HG03520 (cell line): ENCODE results near the gene NBEAL2.
A peak's percentile ranks its signal among the peaks of the same experiment; 100 is the strongest.
"Not testable (repeated sequence)": the region's sequence is repeated elsewhere in the genome, so short reads cannot be mapped to it uniquely, and the experiment has no call there.

Source experiments
- ATAC-seq: cut with Tn5 transposase; IDR thresholded peaks from one replicate; pipeline ENCODE4 v1.9.1; 2021; ENCODE audit warnings: mild to moderate bottlenecking, moderate library complexity; ENCODE audit not compliant: unreplicated experiment

Gene NBEAL2

DNA sequence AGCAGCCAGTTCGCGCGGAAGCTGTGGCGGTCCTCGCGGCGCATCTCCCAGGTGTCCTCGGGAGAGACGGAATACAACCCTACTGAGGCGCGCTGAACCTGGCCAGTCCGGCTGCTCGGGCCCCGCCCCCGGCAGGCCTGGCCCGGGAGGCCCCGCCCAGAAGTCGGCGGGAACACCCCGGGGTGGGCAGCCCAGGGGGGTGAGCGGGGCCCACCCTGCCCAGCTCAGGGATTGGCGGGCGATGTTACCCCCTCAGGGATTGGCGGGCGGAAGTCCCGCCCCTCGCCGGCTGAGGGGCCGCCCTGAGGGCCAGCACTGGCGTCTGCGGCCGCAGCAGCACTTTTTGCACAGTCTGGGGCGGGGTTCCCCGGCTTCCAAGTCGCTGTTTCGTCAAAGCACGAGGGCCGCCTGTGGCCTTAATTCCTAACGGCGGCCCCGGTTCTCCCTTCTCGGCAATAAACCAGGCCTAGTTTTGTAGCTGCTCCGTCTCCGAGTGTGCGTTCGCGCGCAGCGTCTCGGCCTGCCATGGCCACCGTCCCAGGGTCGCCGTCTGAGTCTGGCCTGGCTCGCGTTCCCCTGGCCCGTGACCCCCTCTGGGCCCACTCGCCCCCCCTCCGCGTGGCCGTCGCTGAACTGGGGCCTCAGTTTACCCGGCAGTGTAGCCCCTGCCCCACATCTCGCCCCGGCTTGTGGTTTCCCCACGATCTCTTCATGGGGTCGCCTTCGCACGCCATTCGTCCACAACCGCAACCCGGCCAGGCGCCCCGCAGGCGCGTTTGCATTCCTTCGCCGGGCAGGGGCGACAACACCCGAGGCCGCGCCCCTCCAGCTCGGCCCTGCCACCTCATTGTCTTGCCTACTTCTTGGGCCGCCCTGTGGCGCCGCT, 30.0 kb downstream of the NBEAL2 start:
- peak; percentile 63 for ATAC-seq

- ATAC-seq: no peak
These were observed 30.7 kb downstream of the NBEAL2 start for GRCh38 chr3:47010111-47010712.

DNA sequence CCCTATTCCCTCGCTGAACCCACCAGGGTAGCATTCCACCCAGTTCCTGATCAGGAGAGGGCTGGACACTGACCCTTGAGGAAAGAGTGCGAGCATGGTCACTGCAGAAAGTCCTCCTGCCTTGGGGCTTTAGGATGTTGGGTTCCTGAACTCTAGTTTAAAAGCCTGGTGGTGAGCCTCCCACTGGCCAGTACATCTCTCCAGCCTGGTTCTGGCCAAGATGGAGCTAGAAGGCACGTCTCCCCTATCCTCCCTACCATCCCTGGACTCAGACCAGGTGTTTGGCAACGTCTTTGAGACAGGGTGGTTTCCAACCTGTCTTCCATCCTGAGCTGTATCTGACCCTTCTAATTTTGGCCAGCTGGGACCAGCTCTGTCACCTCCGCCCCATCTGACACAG, 31.4 kb downstream of the NBEAL2 start:
- ATAC-seq: no peak

DNA sequence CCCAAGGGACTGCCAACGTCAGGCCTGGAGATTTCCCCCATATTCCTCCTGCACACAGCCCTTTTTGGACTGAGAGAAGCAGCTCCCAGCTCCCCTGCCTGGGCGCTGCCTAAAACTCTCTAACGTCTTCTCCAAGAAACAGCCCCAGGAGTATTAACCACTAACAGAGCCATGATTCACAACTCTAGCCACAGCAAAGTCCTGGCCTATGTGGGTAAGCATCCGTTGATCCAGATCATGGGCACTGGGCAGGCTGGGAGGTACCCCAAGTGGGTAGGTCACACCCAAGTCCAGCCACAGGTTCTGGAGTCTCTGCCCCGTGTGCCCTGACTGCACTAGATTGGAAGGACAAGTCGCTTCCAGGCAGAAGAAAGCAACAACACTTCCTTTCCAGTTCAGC, 31.9 kb downstream of the NBEAL2 start:
- ATAC-seq: no peak

DNA sequence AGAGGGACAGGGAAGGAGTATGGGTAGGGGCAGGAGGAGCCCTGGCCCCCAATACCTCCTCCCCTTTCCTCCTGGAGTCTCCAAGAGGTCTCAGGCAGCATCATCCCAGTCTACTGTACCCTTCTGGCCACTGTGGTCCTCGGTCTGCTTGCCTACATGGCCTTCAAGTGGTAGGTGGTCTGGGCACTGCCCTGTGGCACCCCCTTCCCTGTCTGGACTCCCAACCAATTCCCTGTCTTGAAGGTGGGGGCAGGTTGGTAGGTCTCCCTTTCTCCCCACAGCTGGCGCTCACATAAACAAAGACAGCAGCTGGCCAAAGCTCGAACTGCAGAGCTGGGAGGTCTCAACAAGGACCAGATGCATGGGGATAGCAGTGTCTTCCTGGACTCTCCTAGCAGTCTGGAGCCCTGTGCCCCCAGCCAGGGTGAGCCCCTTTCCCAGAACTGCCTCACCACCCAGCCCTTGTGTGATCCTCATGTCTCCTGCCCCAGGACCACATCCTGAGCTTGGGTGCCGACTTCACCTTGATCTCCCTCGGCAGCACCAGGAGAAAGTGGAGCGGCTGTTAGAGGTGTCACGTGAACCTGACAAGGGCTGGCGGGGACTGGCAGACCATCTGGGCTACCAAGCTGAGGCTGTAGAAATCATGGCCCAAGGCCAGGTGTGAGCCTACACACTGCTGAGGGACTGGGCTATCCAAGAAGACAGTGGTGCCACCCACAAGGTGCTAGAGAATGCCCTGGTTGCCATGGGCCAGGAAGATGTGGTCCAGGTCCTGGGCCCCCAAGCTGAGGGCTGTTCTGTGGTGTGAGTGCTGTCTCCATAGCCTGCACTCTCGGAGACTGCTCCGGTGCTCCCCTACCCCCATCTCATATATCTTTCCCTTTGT, 33.1 kb downstream of the NBEAL2 start:
- no peak for ATAC-seq

DNA sequence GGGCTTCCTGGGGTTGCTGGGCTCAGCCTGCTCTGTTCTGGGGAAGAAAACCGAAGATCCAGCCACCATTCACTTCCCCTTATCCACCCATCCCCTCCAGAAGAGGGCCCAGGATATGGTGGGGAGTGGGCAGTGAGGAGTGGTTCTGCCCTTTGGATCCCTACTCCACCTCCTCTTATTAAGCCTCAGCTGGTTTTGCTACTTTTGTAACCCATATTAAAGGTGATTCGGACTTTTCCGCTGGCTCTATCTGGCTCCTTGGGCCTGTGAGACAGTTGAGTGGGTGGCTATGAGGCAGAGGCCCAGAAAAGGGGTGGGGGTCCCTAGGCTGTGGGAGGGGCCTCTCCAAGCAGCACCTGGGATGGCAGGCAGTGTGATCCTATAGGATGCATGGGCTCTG, 33.8 kb downstream of the NBEAL2 start:
- ATAC-seq: no peak

DNA sequence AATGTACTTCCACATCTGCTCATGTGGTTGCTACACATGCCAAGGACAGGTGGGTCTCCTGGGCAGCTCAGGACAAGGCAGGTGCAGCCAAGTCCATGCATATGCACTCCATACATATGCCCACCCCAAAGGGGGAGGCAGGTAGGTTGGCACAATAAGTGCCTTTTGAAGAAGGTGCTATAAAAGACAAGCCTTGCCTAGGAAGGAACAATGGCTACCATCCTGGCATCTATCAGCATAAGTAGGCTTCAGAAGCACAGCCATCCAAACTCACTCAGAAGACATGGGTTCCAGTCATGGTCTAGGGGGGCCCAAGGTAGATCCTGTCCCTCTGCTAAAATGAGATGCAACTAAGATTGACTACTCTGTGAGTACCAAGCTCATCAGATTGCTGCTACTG, 34.6 kb downstream of the NBEAL2 start:
- ATAC-seq: no peak

- no peak for ATAC-seq
These were observed 35.7 kb downstream of the NBEAL2 start for GRCh38 chr3:47015151-47015550.

DNA sequence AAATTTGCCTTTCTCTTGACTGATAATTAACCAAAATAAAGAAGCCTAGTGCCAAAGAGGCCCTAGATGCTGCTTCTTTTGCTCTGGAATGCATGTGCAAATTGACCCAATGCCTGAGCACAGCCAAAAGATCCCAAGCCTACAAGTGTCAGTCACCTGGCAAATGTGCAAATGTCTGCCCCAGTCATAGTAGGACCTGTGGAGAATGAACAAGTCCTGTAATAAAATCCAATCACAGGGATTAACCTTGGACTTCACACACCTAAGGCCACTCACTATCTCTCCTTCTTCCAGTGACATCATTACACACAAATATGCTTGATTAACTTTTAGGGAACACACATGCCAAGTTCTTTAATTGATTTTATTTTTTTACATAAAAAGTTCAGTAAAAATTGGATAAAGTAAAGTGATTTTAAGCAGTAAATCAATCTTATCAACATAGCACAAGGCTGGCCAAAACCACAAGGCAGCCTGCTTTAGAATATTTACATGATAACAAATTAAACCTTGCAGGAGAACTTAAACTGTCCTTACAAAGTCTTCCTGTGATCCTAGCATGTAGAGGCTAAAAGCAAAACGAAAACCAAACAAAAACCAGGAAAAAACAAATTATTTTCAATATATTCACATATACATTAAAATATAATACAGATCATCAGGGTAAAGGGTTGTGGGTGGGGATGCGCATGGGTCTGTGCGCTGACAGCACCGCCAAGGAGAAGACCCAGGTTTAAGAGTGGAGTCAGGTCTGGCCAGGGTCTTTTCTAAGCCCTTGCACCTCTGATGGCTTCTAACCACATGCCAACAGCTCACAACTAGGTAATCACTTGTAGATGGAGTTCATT, 36.8 kb downstream of the NBEAL2 start:
- ATAC-seq: no peak

DNA sequence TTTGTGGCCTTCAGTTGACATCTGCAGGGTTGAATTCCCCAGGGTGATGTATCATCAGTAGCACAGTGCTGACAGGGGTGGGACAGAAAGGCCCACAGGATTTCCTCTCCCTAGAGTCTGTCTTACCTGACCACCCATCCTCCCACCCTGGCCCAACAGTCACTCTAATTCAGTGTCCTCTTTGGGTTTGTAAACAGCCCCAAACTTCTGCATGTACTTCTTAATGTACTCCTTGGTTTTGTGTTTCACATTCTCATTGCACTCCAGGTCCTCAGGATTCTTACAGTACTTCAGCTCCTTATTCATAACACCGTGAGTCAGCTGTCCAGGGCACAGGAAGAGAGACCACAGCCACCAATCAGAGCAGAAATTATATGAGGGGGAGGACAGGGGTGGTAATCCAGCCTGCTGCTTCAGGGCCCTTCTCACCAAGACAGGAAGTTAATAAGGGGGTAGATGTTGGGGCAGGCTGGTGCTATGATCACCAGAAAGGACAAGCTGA, 37.5 kb downstream of the NBEAL2 start:
- no peak for ATAC-seq

DNA sequence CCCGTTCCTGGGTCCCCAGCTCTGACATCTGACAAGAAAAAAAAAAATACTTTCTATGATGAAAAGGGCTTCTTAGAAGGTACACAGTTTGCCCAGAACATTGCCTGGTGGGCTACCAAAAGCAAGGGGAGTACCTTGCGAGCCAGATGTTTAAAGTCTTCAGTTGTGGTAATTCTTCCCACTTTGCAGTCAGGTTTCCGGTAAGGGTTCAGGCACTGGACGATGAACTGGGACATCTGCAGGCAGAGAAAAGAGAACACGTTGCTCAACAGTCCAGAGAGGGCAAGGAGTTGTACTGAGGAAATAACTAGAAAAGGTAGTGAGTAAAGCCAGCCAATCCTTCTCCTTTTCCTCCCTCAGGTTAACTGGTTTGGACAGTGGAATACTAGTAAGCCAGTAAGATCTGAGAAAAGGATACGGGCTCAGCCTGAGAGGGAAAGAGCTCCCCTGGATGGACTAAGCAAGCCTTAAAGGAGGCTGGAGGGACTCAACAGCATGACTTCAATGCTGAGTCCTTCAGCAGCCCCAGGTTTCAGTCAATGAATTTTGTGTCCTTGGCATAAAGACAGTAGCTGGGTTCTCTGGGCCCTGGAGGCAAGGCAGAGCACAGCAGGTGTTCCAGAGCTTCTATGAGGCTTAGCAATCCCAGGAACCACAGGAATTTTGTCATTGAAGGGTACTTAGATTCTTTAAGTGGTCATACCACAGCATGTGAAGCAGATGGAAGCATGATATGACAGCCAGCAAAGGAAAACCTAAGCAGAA, 38.2 kb downstream of the NBEAL2 start:
- ATAC-seq: no peak

GRCh38 chr3:47018269-47018611, 38.8 kb downstream of the NBEAL2 start:
- ATAC-seq: no peak

- ATAC-seq: peak; percentile 53
These were observed 39.7 kb downstream of the NBEAL2 start for GRCh38 chr3:47019201-47019600.

DNA sequence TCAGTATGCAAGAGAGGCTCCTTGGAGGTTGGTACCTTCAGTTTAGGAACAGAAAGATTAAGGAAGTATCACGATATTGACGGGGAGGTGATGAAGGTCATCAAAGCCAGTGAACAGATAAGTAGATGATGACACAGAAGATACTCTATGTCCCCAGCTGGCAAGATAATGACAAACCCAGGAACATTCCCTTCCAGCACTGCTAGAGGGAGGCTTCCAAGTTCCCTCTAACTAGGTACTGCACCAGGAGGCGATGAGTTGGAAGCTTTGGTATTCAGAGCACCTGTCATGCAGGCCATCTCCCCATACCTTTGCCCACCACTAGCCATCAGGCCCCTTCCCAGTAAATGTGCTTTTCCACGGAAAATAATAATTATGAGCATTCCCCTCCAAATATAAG, 40.8 kb downstream of the NBEAL2 start:
- ATAC-seq: no peak

DNA sequence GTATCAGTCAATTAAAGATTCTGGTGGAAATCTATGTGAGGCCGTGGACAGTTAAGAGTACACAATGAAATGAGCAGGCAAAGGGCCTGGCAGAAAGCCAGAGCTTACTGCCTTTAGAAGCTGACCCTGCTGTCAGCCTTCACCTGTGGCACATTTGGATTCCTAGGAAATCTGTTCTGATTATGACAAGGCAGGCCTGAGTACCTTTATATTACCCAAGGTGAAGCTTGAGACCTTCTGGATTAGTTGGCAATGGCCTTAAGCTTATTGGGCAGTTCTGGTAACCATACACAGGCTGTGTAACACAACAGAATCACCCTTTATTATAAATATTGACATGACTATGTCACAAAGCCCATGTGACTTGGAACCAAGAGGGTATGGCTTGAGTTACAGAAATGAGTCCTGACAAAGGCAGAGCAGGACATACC, 43.2 kb downstream of the NBEAL2 start:
- no peak for ATAC-seq

DNA sequence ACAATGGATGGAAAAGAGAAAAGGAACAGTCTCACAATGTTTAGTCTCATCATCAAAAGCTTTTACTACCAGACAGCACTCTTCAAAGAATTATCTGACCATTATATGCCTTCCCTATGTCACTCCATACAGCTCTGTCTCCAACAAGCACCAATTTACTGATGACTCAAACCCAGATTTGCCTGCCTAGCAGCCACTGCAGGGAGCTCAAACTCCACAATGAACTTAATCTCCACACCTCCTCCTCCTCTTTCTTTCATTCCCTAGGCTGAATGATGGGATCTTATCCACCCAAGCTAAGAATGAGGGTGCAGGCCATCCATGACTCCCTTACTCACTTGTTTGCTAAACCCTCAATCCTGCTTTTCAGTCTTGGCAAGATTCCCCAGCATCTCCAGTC, 45.5 kb downstream of the NBEAL2 start:
- no peak for ATAC-seq

- not testable (repeated sequence) for ATAC-seq
These were observed 47.0 kb downstream of the NBEAL2 start for GRCh38 chr3:47026432-47026831.

DNA sequence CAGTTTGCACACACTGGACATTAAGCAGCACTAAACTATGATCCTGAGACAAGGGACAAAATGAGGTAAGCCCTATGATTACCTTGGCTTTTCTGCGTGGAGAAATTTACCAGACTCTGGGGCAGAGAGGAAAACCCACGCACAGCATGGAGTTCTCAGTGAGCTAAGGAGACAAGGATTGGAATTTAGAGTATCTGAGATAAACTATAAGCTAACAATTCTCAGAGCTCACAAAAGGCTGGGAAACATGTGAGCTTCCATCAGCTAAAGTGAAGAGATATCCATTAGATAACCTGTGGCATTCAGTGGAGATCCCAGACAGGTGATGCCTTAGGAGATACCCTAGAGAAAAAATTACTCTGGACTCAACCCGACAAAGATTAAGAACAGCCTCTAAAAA, 48.7 kb downstream of the NBEAL2 start:
- no peak for ATAC-seq

- no peak for ATAC-seq
These were observed 49.2 kb downstream of the NBEAL2 start for GRCh38 chr3:47028667-47029066.

DNA sequence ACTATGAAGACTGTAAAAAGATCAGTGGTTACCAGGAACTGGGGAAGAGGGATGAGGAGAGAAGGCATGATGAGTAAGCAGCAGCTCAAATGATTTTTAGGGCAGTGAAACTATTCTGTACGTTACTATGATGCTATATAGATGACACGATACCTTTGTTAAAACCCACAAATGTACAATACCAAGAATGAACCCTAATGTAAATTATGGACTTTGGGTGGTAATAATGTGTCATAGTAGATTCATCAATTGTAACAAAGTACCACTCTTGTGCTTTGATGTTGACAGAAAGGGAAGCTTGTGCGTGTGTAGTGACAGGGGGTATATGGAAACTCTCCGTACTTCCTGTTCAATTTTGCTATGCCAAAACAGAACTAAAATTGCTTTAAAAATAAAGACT, 51.6 kb downstream of the NBEAL2 start:
- ATAC-seq: not testable (repeated sequence)
